ENCODE measurements around the gene IGF2R.

Gene IGF2R

GRCh38 chr6:159976686-159977254 is 7.9 kb downstream of the IGF2R start:
- no peak for DNase-seq

DNA sequence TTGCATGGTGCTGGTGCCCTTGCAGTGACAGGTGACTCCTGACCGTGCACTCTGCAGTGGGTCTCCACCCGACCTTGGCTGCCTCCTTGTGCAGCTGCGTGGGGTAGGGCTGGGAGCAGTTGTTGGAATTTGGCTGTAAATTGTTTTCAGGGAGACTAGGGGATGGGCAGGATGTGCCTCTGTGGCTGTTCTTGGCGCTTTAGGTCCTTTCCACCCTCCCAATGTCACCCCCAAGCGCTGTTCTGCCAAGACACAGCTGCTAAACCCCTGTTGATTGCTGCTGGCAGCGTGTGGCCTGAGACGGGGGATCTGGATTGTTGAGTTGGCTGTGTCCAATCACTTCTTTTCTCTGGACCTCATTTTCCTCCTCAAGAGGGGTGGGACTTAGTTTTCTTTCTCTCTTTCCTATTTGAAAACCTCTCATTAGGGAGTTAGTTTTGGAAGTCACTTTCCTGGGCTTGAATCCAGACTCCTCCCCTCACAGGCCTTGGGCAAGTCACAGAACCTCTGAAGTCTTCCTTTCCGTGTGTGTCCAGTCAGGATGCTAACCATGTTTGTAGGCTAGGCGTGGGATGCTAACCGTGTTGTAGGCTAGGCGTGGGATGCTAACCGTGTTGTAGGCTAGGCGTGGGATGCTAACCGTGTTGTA is 8.5 kb downstream of the IGF2R start:
- DNase-seq: no peak

GRCh38 chr6:159977904-159978268 is 9.0 kb downstream of the IGF2R start:
- no peak for DNase-seq

- DNase-seq: no peak
Observed at GRCh38 chr6:159978291-159979135, 9.6 kb downstream of the IGF2R start.

GRCh38 chr6:159979136-159979874 is 10.4 kb downstream of the IGF2R start:
- peak; percentile 58 for DNase-seq

- no peak for DNase-seq
Observed at GRCh38 chr6:159980474-159980873, 11.6 kb downstream of the IGF2R start.

- no peak for DNase-seq
Observed at GRCh38 chr6:159981071-159981402, 12.2 kb downstream of the IGF2R start.

DNA sequence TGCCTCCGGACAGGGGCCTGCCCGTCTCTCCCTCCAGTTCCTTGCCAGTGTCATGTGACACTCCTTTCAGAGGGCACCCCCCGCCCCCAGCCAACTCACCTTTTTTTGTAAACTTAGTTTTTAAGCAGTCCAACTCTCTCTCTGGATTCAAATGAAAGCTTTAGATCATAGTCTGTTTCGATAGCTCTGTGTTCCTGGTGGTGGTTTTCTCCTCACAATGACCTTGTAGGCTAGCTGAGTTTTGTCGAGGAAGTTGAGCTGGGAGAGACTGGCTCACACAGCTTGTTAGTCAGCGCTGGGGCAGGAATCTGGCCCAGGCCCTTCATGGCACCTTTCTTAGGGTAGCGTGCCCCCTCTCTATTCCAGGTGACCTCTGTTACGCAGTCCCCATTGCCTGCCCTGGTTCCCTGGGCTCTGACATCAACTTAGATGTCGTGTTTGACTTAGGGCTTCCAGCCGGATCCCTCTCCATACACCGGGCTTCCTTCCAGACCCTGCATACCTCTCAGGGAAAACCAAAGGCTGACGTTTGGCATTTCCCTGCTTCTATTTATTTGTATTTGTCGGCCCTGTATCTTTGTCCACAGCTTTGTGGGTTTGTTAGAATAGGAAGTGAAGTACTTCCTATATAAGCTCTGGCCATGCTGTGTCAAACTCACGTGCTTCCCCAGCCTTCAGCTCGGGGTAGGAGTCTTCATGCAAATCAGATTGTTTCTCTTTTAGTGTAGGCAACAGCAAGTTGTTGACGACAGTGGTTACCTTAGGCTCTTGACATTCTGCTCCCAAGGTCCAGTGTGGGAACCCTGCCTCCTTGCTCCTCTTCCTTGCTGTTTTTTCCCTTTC is 12.7 kb downstream of the IGF2R start:
- DNase-seq: peak; percentile 89

- peak; percentile 34 for DNase-seq
Observed at GRCh38 chr6:159982731-159983506, 14.0 kb downstream of the IGF2R start.

DNA sequence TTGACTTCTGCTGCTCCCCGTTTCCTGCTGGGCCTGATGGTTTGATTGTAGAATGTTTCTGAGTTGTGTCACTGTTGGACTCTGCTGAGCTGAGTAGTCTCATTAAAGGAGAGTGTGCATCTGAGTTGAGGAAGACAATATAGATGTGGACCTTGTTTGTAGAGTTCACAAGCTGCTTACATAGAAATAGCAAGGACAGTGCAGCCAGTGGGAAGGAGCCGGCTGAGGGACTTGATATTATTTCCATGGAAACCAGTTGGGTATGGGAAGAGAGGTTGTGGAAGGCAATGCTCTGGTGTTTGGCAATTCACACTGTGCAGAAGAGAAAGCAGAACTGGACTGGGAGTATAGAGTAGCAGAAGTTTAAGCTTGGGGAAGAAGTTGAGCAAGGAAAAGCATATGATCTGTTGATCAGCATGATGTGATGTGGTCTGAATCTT is 14.8 kb downstream of the IGF2R start:
- peak; percentile 72 for DNase-seq

GRCh38 chr6:159984268-159984786 is 15.4 kb downstream of the IGF2R start:
- no peak for DNase-seq

GRCh38 chr6:159985296-159985945 is 16.5 kb downstream of the IGF2R start:
- DNase-seq: no peak

GRCh38 chr6:159988983-159989454 is 20.1 kb downstream of the IGF2R start:
- peak; percentile 83 for DNase-seq

DNA sequence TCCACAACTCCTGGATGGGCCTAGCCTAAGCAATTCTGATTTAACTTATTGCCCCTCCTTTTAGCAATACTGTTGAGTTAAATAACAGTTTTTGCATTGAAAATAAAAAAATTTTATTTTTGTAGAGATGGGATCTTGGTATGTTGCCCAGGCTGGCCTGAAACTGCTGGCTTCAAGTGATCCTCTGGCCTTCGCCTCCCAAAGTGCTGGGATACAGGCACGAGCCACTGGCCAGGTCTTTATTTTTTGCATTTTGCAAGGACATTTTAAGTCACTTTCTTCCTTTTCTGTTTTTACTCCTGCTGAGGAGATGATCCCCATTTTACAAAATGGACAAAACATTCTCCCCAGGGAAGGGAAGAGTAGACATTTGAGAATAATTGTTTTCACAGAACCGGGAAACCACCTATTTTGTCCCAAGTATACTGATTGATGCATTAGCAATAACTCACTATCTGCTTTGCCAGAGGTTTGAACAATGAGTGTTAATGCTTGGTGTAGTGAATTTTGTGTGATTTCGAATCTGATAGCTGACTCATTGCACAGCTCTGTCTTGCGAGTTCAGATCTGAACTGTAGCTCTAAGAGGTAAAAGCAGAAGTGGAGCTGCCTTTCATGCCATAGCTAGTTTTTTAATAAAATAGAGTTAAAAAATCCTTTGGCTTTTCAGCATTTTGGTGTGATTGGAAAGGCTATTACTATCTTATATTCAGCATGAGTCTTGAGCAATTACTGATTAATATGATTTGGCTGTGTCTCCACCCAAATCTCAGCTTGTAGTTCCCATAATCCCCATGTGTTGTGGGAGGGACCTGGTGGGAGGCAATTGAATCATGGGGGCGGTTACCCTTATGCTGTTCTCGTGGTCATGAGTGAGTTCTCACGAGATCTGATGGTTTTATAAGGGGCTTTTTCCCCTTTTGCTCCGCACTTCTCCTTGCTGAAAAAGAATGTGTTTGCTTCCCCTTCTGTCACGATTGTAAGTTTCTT is 20.9 kb downstream of the IGF2R start:
- peak; percentile 90 for DNase-seq

GRCh38 chr6:159992366-159992765 is 23.5 kb downstream of the IGF2R start:
- no peak for DNase-seq

- DNase-seq: no peak
Observed at GRCh38 chr6:159995405-159995804, 26.5 kb downstream of the IGF2R start.

- no peak for DNase-seq
Observed at GRCh38 chr6:159996087-159996622, 27.3 kb downstream of the IGF2R start.

- DNase-seq: no peak
Observed at GRCh38 chr6:159996626-159997497, 28.0 kb downstream of the IGF2R start.

All from OCI-M1 (cell line).